ENCODE measurements around the gene LCP1.

DNA sequence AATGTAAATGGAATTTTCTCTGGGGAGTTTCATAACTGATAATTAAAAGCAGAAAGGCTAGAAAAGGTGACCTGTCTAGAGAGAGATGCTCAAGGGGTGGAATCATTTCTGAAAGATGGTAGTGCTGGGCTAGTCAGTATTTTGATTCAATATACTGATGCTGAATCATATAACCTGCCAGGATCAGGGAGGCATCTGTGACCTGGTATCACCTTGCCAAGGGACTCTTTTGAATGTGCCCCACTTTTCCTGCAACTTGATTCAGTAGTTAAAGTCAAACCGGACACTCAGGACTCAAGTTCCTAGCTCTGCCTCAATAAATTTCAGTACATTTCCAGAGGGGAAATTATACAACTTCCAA lies 15.8 kb downstream of the LCP1 start:
- TF ChIP-seq, protein P1, sequence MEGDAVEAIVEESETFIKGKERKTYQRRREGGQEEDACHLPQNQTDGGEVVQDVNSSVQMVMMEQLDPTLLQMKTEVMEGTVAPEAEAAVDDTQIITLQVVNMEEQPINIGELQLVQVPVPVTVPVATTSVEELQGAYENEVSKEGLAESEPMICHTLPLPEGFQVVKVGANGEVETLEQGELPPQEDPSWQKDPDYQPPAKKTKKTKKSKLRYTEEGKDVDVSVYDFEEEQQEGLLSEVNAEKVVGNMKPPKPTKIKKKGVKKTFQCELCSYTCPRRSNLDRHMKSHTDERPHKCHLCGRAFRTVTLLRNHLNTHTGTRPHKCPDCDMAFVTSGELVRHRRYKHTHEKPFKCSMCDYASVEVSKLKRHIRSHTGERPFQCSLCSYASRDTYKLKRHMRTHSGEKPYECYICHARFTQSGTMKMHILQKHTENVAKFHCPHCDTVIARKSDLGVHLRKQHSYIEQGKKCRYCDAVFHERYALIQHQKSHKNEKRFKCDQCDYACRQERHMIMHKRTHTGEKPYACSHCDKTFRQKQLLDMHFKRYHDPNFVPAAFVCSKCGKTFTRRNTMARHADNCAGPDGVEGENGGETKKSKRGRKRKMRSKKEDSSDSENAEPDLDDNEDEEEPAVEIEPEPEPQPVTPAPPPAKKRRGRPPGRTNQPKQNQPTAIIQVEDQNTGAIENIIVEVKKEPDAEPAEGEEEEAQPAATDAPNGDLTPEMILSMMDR (IDR thresholded peaks at IDR 0.05): no peak
- TF ChIP-seq POLR2A (IDR thresholded peaks at IDR 0.05) (no peak), POLR2AphosphoS5 (IDR thresholded peaks at IDR 0.05) (no peak)

Measured in prostate gland (tissue), 2 donors.